ENCODE data around the gene GFRAL.
"Not testable (repeated sequence)": the region's sequence is repeated elsewhere in the genome, so short reads cannot be mapped to it uniquely, and the experiment has no call there.

The GFRAL gene, protein sequence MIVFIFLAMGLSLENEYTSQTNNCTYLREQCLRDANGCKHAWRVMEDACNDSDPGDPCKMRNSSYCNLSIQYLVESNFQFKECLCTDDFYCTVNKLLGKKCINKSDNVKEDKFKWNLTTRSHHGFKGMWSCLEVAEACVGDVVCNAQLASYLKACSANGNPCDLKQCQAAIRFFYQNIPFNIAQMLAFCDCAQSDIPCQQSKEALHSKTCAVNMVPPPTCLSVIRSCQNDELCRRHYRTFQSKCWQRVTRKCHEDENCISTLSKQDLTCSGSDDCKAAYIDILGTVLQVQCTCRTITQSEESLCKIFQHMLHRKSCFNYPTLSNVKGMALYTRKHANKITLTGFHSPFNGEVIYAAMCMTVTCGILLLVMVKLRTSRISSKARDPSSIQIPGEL

DNA sequence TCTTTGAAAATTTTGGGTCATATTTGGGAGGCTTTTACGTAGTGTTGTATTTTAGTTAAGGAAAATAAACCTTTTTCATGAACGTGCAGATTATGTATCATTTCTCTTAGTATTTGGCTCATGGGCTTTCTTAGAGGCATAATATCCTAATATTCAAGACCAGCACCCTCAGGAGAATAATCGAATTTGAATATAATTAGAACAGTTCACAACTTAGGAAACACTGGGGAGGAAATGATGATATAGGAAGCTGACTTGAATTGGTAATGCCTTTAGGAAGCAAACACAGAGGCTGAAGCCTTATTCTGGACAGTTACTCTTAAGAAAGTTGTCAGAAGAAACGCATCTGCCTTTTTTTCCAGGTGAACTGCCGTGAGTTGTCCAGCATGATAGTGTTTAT is at the start of gene GFRAL:
Gene GFRAL, plus strand, starts transcription at position 301 of the 400 bp plus-strand sequence. Its CDS starts 86 bp downstream, at position 387.
- no peak for DNase-seq

DNA sequence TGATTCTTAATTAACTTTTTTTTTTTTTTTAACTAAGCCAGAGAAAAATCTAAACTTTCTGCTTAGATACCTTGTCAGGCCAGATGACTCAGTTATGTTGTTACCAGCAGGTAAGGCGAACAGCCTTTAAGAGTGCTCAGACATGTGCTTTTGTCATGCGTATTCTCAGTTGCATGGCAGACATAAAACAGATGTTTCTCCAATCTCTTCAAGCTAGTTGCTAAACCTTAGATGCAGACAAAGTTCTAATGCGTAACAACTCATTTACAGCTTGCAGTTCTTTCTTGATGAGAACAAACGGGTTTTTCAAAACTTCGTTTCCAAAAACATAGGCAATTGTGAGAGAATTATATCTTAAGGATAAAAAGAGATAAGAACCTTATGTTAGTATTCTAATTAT is 49.6 kb upstream of the GFRAL start:
- no peak for DNase-seq

DNA sequence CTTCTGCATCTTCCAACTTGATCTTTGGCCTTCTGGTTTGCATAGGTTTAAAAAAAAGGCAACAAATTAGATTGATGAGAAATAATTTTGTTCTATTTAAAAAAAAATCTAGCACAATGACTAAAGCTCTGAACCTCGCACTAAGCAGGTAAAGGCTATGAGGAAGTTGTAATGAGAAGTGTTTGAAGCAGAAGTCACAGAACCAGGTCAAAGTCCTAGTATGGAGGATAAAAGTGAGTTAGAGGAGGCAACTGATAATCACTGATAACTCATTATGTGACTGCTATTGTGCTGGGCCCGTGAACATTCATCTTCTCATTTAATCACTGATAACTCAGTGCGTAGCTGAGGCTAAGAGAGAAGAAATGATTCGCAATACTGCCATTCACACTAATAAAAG is 46.1 kb upstream of the GFRAL start:
- no peak for DNase-seq

DNA sequence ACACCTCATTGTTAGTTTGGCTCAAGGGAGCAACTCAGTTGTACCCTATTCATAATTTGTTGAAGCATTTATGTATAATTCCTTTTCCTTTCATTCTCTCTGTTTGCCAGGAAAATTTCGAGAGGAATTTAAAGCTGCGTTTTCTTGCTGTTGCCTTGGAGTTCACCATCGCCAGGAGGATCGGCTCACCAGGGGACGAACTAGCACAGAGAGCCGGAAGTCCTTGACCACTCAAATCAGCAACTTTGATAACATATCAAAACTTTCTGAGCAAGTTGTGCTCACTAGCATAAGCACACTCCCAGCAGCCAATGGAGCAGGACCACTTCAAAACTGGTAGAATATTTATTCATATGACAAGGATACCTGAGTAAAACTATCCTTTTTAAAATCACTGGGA is 45.2 kb upstream of the GFRAL start:
- no peak for DNase-seq

DNA sequence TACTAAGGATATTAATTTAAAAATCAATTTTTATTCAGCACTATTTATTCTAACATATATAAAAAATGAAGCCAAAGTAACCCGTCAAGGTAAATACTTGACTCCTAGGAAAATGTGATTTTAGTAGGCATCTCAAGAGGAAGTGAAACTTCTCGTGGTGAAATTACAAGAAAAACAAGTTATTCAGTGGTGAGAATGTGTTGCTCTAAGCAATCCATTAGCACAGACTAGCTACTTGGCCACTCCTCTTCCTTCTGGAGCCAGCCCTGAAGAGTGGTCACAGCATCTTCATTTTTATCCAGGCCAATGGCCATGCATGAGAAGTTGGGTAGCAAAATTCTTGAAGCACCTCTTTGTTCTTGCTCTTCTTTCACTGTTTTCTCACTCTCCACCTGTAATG is 40.4 kb upstream of the GFRAL start:
- no peak for DNase-seq

DNA sequence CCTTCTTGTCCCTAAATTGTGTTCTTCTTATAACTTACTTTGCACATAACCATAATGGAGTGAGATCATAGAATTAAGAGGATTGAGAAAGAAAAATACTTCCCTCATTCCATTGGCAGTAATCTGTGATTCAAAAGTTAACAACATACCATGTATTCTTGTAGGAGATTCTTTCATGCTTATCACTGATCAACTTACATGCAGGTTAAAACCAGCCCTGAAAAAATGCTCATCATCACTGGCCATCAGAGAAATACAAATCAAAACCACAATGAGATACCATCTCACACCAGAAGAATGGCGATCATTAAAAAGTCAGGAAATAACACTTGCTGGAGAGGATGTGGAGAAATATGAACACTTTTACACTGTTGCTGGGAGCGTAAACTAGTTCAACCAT is 36.5 kb upstream of the GFRAL start:
- DNase-seq: no peak

DNA sequence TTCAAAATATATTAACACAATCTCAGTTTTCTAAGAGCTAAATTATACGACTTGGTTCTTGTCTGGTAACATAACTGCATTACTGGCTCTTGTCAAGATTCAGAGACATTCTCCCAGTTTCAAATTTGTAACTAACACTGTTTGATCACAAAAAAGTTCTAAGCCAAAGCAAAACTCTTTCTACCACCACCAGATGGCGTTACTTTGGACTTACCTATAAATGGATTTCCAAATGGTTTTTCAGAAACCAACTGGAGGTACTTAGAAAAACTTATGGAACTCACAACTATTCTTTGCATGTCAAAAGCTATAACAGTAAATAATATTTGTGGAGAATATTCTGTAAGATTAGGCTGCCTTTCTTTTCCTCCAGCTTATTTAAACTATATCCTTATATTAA is 34.2 kb upstream of the GFRAL start:
- DNase-seq: no peak

DNA sequence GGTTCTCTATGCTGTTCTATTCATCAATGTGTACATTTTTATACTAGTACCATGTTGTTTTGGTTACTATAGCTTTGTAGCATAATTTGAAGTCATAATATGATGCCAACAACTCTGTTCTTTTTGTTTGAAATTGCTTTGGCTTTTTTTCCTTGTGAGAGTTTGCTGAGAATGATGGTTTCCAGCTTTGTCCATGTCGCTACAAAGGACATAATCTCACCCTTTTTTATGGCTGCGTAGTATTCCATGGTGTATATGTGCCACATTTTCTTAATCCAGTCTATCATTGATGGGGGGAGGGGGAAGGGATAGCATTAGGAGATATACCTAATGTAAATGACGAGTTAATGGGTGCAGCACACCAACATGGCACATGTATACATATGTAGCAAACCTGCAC is 30.1 kb upstream of the GFRAL start:
- DNase-seq: not testable (repeated sequence)

DNA sequence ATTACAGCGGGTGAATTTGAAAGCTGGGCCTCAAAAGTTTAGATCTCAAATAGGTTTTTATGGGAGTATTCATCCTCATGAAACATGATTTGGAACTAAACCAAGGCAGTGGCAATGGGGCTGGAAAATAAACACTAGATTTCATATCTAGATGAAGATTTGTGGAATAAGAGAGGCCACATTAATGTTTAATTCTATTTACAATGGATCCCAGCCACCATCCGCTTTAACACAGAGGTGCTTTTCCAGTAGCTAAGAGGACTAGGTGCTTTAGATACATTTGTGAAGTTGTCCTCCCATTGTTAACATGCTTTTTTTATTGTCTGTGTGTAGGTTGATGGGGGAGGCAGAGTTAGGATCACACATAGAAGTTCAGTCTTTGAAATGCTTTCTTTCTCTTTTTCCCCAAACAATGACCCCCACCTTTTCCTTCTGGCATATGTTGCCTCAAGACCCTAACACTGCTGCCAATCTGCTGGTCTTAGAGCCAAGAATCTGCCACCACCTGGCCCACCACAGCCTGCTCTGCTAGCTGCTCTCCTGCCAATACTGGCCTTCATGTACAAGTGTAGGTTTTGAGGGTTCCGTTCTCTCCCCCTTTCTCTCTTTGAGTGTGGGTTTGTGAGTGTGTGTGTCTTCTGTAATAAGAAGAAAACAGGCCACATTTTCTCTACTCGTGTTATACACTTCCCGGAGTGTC is 27.8 kb upstream of the GFRAL start:
- DNase-seq: no peak

DNA sequence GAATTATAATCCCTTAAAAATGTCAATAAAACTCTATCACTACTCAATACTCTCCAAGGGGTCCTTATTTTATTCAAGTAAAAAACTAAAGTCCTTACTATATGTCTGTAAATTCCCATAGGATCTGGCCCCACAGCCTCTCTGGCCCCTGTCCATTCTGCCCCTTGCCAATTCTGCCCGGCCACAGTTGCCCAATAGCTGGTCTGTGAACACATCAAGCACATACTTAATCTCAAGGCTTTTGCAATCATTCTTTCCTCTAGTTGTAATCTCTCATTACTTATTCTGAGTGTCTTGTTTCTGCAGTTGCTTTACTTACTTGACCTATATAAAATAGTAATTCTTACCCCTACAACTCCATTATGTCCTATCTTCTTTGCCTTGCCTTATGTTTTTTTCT is 22.5 kb upstream of the GFRAL start:
- no peak for DNase-seq

DNA sequence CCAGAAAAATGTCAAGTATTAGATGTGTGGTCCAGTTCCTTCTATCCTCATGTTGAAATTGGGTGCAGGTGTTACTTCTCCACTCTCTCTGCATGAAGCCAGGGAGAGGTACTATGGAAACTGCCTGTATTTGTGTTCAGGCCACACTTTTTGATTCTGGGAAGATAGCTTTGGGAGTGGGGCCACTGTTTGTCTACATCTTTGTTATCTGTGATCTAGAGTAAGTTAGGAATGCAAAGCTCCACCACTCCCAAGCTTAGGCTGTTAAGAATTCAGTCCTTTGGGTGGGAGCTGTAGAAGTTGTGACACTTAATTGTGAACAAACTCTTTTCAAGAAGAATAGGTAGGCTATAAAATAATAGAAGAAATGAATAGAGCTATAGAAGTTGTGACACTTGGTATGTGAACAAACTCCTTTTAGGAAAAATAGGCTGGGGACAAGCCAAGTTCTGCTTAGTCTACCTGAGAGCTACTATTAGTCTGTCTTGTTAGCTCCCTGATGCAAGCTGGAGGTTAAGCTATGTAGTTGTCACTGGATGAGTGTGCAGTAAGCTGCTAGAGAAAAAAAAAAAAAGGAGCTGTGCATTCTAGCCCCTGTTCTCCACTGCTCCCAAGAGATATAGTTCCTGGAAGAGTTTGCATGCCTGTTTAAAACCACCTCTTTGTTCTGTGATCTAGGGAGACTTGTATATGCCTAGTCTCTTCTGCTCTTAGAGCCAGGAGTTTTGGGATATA is 7.1 kb upstream of the GFRAL start:
- DNase-seq: no peak

DNA sequence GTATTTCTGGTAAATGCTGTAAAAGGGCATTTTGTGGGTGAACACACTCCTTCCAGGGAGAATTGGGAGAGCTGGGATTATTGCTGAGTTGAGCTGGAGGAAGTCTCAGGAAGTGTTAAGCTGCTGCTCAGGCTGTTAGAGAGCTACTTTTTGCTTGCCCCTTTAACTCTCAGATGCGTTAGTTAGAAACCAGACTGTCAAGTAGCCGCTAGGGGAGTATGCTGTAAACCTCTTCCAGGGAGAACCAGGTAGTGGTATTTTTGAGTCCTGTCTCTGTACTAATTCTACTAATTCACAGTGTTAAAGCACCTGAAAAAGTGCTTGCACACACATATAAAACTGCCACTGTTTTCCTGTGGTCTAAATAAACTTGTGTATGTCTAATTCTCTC is 6.6 kb upstream of the GFRAL start:
- DNase-seq: no peak

DNA sequence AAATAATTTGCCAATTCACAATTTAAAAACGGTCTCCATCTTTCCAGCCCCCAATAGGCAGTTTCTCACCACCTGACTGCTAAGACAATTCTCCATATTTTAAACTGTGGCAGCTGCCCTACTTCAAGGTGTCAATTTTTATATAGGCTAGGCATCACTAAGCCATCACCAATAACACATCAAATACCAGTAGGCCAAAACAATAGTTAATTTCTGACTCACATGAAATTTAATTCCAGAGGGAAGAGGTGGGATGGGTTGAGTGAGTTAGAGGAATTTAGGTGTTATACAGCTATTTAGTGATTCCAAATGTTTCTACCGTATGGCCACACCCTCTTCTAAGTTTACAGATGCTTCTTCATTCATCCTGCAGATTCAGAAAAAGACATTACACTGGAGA is 49.9 kb downstream of the GFRAL start:
- DNase-seq: no peak

DNA sequence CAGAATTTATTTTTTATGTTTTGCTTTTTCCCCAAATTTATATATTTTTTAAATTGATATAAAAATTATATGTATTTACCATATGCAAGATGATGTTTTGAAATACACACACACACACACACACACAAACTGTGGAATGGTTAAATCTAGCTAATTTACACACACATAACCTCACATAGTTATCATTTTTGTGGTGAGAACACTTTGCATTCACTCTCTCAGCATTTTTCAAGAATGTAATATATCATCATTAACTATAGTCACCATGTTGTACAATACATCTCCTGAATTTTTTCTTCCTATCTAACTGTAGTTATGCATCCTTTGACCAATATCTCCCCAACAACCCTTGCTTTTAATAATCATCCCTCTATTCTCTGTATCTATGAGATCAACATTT is 52.2 kb downstream of the GFRAL start:
- no peak for DNase-seq

DNA sequence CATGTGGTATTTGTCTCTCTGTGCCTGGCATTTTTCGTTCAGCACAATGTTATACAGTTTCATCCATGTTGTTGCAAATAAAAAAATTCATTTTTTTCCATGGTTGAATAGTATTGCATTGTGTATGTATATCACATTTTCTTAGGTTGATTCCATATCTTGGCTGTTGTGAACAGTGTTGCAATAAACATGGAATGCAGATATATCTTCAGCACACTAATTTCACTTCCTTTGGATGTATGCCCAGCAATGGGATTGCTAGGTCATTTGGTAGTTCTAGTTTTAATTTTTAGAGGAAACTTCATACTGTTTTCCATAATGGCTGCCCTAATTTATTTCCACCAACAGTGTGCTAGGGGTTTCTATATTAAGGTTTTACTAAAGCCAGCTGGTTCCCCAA is 52.6 kb downstream of the GFRAL start:
- DNase-seq: no peak

DNA sequence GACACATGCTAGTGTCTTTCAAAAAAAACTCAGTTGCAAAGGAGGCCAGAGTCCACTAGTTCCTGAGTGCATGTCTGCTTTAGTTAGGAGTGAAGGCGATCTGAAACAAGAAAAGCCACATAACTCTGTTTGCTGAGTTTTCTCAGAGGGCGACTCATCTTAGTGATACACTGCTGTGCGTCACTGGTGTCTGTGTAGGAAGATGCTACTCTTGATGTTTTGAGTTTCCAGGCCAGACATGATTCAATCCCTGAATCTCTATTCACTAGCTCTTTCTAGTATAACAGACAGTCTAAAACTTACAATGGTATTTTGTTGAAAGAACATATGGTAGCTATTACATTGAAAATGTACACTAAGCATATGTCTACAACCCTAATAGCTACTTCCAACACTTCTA is 60.9 kb downstream of the GFRAL start:
- no peak for DNase-seq

DNA sequence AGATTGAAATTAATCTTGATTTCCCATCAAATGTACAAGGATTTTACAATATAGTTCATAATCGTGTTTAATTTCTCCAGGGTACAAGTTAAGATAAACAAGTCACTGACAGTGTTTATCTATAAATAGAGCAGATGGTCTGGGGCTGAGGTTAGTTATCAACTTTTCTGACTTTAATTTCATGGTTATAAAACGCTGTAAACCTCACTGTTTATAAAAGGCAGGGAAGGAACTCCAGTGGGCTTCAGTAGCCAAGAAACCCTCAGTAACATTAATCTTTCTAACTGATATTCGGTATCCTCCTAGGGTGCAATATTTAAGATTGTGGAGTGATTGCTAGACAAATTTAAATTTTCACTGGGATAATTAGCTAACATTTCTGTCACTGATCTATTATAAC is 68.6 kb downstream of the GFRAL start:
- no peak for DNase-seq

DNA sequence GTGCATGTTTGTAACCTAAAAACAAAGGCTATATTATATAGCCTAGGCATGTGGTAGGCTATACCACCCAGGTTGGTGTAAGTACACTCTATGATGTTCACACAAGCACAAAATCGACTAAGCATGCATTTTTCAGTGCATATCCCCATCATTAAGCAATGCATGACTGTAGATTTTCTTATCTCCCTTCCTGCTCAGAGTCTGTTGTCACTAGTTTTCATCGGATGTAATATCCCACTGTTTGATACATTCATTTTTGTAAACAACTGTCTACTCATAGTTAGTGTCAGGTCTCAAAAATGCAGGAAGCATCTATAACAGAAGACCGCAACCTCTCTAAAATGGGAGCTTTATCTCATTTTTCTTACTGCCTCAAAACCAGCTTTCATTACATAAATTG is 70.7 kb downstream of the GFRAL start:
- no peak for DNase-seq

DNA sequence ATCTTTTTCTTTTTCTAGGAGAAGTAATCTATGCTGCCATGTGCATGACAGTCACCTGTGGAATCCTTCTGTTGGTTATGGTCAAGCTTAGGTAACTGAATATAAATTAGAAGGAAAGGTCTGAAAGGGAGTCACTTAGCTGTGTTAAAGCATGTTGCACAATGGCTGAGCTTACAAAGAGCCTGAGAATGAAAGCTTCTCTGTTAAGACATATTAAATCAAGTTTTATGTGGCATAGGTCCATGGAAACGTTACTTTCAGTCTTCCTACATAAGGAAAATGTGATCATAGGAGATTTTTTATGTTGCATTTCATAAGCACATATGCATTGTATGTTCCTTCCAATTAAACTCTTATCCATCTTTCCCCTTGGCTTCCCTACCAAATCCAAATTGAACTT is 72.1 kb downstream of the GFRAL start:
- no peak for DNase-seq

DNA sequence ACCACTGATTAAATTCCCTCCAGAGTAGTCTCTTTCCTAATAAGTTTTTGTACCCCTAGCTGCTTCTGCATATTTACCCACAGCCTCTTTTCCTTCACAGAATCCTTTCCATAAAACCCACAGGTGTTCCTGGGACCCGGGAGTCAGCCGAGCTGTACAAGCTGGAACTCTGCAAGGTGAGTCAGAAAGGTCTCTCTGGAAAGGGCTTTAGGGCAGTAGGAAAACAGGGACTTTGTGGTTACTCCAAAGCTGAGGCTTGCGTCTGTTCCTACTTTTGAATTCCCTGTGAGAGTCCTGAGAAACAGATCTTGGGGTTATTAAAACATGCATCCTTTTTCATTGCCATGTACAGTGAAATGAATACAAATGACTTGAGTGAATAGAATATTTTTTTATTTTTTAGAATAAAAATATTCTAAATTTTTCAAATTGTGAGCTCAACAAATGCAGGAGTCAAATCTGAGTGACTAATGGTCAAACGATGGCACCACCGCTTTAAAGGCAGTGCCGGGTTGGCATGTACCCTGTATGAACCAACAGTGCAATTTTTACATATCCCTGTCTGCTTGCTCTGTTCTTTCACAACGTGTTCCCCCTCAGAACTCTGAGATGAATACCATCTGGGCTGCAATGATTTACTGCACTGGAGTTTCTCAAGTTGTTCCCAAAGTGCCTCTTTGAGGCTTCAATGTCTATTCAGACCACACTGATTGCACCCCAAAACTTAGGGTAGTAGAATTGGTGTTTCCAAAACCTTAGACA is 78.4 kb downstream of the GFRAL start:
- DNase-seq: no peak

DNA sequence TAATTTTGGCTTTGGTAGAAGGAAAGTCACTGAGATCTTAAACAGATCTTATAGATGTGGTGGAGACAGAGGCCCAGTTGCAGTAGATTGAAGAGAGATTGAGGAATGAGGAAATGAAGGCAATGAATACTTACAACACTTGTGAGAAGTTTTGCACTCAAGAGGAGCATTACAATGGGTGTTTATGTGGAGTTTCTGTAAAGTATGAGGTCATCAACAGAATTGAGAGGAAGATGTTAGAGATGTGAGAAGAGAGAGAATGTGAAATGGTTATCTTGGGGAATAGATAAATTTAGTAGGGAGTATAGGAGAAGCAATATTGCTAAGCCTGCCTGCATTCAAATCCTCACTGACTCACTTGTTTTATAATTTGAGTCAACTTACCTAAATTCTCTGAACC is 83.4 kb downstream of the GFRAL start:
- DNase-seq: no peak

DNA sequence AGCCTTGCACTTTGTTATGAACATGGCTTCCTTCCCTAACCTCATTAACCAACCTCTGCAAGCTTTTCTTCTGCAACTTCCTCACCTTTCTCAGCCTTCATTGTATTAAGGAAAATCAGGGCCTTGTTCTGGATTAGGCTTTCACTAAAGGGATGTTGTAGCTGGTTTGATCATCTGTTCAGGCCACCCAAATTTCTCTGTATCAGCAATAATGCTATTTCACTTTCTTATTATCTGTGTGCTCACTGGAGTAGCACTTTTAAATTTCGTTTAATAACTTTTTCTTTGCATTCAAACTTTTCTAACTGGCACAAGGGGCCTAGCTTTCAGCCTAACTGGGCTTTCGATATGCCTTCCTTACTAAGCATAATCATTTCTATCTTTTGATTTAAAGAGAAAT is 96.7 kb downstream of the GFRAL start:
- DNase-seq: no peak

DNA sequence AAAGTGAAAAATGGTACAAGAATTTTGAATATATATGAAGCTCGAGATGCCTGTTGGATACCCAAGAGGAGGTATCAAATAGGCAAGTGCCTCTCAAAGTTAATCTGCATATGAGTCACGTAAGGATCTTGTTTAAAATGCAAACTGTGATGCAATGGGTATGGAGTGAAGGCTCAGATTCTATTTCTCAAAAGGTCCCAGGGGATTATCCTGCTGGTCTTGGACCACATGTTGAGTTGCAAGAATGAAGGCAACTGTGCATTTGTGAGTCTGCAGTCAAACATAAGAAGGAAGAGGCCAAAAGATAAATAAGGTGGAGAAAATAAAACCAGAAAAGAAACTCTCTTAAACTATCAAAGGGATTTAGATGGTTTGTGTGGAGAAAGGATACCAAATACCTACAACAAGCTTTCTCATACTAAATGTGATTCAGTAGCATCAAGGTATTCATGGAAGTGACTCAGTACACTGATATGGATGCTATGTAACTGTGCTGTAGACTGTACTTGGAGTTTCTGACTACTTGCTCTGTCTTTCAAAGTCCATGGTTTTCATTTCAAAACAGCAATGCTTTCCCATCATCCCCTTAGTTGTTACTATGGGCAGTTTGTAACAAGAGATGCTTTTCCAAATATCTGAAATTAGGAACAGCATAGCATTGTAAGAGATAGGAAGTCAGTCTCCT is 106.3 kb downstream of the GFRAL start:
- DNase-seq: no peak
